22Rv1 (cell line): ENCODE measurements around the gene ACTRT2.

Experiments
- H3K27ac ChIP-seq: fragments of 450-650 bp; 2 replicates; pipeline ENCODE4 v1.5.1; 2017
- ZFX ChIP-seq: fragments of 450-650 bp; IDR thresholded peaks from 2 replicates; pipeline ENCODE4 v1.6.1; 2017; ENCODE audit warnings: antibody characterized with exemption, borderline replicate concordance
- TF ChIP-seq, protein P1 (sequence below): fragments of 450-650 bp; IDR thresholded peaks from 2 replicates; pipeline ENCODE4 v1.5.1; 2017; ENCODE audit warnings: mild to moderate bottlenecking

Gene ACTRT2

DNA sequence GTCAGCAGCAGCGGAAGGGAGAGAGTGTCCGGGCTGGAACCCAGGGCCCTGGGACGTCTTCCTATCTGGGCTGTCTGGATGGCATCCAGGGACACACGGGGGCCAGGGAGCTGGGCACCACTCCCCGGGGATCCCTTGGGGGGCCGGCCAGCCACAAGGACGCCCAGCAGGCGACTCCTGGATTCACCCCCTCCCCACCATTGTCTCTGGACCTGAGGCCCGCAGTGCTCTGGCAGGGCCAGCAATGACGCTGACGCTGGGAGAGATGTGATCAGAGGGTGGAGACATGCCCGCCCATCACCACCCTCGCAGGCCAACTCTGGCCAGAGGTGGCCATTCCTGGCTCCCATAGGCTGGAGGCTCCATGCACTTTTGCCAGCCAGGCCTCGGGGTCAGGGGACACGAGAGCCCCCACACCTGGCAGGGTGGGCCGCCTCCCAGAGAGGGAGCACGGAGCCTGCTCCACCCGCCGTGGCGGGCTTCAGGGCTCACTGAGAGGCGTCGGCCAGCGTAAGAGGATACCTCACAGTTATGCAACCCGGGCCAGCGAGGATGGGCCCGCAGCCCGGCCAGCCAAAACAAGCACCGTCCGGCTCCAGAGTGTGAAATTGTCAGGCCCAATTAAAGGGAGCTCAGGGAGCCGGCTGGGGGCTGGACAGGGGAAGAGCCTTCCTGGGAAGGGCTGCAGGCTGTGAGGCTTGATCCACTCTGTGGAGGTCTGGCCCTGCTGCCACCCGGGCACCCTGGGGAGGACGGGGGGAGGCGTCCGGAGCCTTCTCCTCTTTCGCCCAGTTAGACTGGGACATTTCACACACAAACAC, 10.3 kb downstream of the ACTRT2 start:
- H3K27ac ChIP-seq: no peak overlapping the region
- TF ChIP-seq, protein P1, sequence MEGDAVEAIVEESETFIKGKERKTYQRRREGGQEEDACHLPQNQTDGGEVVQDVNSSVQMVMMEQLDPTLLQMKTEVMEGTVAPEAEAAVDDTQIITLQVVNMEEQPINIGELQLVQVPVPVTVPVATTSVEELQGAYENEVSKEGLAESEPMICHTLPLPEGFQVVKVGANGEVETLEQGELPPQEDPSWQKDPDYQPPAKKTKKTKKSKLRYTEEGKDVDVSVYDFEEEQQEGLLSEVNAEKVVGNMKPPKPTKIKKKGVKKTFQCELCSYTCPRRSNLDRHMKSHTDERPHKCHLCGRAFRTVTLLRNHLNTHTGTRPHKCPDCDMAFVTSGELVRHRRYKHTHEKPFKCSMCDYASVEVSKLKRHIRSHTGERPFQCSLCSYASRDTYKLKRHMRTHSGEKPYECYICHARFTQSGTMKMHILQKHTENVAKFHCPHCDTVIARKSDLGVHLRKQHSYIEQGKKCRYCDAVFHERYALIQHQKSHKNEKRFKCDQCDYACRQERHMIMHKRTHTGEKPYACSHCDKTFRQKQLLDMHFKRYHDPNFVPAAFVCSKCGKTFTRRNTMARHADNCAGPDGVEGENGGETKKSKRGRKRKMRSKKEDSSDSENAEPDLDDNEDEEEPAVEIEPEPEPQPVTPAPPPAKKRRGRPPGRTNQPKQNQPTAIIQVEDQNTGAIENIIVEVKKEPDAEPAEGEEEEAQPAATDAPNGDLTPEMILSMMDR: no peak

DNA sequence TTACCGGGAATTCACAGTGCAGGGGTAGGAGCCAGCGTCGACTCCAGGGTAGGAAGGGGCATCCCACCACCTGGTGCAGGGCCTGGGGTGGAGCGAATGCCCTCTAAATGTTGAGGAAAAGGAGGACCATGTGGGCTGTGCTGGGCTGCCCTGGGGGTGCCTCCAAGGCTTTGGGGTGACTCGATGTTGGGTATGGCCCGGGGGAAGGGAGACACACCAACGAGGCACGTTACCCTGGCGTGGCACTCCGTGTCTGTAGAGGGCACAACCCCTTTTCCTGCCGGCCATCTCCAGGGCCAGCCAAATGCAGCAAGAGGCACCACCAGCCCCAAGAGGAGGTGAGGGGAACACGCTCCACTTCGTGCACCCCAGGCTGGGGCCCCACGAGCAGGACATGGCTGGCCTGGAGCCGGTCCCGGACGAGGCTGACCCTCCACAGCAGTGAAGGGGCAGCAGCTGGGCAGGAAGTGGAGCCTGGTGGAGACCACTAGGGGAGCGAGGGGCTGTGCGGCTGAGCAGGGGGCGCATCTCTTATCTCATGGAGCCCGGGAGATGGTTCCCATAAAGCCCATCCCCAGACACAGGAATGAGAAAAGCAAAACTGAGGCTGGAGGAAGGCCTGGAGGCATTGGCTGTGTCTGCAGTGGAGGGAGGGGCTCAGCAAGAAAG, 11.2 kb downstream of the ACTRT2 start:
- TF ChIP-seq, protein P1: no peak
- TF ChIP-seq ZFX: no peak
- no peak overlapping the region for H3K27ac ChIP-seq

DNA sequence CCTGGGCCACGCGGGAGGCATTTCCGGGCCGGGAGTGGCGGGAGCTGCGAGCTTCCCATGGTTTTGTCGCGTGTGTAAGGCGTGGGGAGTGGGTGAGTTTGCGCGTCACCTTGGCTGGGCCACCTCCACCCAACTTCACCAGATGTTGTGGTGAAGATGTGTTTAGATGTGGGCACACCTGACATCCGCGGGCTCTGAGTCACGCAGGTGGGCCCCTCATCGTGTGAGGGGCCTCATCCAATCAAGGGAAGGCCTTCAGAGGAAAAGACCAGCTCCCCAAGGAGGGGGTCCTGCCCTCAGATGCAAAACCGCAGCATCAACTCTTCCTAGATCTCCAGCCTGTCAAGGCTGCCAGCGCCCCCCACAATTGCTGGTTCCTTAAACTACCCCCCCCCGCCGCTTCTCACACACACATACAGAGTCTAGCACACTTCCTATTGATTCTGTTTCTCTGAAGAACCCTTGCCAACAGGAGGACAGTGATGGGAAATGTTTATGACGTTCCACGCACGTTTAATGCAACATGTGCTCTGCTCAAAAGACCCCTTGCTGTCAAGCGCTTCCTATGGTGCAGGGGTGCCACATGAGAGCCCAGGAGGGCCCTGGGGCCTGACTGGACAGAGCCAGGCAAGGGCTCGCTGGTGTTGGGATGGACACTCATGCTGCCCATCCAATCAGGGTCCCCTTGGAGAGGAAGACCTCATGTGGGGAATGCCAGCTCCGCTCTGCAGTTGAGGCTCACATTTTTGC, 11.9 kb downstream of the ACTRT2 start:
- H3K27ac ChIP-seq: no peak overlapping the region
- TF ChIP-seq, protein P1: no peak
- TF ChIP-seq ZFX: no peak

DNA sequence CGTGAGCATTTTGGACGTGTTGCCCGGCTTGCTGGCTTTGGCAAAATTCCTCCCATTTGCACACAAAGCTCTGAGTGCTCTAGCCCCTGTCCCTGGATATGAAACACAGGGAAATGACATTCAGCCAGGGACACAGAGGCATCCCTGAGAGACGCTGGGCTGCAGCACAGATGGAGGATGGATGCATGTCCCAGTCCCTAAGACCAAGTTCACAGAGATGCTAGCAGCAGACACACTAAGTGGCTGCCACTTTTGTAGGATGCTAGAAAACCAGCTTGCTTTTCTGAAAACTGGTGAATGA, 12.5 kb downstream of the ACTRT2 start:
- H3K27ac ChIP-seq: no peak overlapping the region
- TF ChIP-seq, protein P1: no peak
- no peak for TF ChIP-seq ZFX

DNA sequence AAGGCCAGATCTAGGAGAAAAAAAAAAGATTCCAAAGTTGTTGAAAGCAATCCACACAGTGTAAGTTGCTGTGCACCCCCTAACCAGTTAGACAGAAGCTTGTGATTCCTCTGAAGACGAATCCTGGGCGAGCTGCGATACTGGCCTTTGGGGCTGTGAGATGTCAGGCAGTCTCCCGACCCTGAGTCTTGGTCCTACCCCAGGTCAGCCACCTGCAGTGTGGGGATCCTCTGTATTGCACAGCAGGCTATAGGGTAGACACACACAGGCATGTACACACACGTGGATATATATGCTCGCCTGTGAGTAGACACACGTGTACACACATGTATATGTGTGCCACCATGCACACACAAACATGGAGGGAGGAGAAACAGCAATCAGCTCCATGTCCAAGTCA, 12.9 kb downstream of the ACTRT2 start:
- no peak overlapping the region for H3K27ac ChIP-seq

DNA sequence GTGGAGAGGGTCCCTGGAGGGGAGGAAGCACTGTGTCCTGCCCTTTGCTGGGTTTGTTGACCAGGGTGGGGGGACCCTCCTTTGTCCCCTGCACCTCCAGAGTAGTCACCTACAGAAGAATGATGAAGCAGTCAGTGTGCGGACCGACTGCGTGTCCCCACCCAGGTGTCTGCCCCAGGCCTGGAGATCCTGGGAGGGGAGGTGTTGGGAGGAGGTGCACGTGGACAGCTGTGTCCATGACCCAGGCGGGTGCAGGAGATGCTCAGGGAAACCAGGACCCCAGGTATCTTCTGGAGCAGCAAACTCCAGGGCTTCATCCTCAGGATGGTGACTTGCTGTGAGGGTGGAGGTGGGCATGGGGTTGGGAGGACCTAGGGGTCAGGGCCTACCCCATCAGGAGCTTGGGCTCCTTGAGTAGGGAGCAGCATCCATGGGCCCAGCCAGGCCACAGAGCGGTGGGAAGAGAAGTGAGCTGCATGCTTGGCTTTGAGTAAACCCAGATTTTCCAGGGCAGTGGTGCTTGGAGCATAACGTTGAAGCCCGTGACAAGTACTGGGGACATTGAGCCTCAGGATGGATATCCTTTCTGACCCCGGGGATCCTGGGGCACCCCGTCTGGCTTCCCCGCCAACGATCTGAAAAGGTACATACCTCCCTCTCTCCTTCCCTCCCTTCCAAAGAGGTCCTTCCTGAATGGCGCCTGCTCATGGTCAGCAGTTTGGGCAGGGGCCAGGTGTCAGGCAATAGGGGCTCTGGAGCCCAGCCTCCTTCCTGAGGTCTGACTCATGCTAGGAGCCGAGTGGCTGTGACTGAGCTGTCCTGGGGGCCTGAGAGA, 13.7 kb downstream of the ACTRT2 start:
- TF ChIP-seq ZFX: no peak
- TF ChIP-seq, protein P1: no peak
- H3K27ac ChIP-seq: no peak overlapping the region

More for the DNA sequence above, 12.9 kb downstream of the ACTRT2 start:
- no peak for TF ChIP-seq ZFX
- TF ChIP-seq, protein P1: no peak
